Chondrocyte (in vitro differentiated cells): Measurements from ENCODE around the gene ANTXR1. TPM values are rescaled to one million over a fixed set of nuclear protein-coding genes. Genes with fewer than 3 reads are reported as not detected.

Source experiments
- DNase-seq: peaks from one replicate; pipeline ENCODE4 v3.0.0; 2021; ENCODE audit warnings: mixed read lengths, low spot score
- H3K27ac Mint-ChIP-seq: one replicate; pipeline ENCODE4 v1.8.0; 2021; ENCODE audit warnings: mild to moderate bottlenecking, moderate library complexity, mixed read lengths; ENCODE audit not compliant: unreplicated experiment
- H3K27me3 Mint-ChIP-seq: 2 replicates; pipeline ENCODE4 v1.8.0; 2021; ENCODE audit warnings: low read depth, mixed read lengths
- H3K36me3 Mint-ChIP-seq: 2 replicates; pipeline ENCODE4 v1.8.0; 2021; ENCODE audit warnings: low read depth, mixed read lengths
- H3K4me1 Mint-ChIP-seq: 2 replicates; pipeline ENCODE4 v1.8.0; 2021; ENCODE audit warnings: low read depth, mild to moderate bottlenecking, mixed read lengths
- H3K4me3 Mint-ChIP-seq: one replicate; pipeline ENCODE4 v1.8.0; 2021; ENCODE audit warnings: mild to moderate bottlenecking, moderate library complexity, mixed read lengths; ENCODE audit not compliant: unreplicated experiment
- H3K9me3 Mint-ChIP-seq: 2 replicates; pipeline ENCODE4 v1.8.0; 2021; ENCODE audit warnings: low read depth, mixed read lengths
- total RNA-seq: library from RNA; stranded (reverse); gene quantifications from 3 replicates; pipeline ENCODE4 v1.2.1, GENCODE V29; 2021
- TF ChIP-seq, protein P1 (sequence below): fragments of 200-600 bp; sonication (generic); IDR thresholded peaks from 2 replicates; pipeline ENCODE4 v1.5.0; 2021; ENCODE audit warnings: antibody characterized with exemption, mild to moderate bottlenecking, moderate library complexity

The ANTXR1 gene
- total RNA-seq, 1 donor from 2014 or later: 351 TPM

DNA sequence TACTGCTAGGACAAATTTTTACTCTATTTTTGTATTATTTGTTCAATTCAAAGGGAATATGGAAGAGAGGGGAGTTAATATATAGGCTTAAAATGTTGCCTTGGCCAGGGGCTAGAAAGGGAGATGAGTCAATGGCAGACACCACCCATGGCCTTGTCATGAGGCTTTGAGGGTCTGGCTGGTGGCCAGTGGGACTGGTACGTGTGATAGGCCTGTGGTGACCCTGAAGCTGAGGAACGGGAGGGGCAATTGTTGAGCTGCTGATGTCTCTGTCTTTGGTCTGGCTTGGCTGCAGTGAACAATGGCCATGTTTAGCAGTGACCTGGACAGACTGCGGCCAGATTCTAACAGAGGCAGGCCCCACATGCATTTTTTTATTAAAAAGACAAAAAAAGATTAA, 20.0 kb upstream of the ANTXR1 start:
- Mint-ChIP-seq H3K4me3 (no peak overlapping the region), H3K4me1 (peaks cover 24% of the 10 kb centered on the region), H3K27ac (no peak overlapping the region), H3K9me3 (no peaks in the 10 kb centered on the region), H3K36me3 (no peaks in the 10 kb centered on the region), H3K27me3 (no peaks in the 10 kb centered on the region)
- no peak for DNase-seq
- TF ChIP-seq, protein P1, sequence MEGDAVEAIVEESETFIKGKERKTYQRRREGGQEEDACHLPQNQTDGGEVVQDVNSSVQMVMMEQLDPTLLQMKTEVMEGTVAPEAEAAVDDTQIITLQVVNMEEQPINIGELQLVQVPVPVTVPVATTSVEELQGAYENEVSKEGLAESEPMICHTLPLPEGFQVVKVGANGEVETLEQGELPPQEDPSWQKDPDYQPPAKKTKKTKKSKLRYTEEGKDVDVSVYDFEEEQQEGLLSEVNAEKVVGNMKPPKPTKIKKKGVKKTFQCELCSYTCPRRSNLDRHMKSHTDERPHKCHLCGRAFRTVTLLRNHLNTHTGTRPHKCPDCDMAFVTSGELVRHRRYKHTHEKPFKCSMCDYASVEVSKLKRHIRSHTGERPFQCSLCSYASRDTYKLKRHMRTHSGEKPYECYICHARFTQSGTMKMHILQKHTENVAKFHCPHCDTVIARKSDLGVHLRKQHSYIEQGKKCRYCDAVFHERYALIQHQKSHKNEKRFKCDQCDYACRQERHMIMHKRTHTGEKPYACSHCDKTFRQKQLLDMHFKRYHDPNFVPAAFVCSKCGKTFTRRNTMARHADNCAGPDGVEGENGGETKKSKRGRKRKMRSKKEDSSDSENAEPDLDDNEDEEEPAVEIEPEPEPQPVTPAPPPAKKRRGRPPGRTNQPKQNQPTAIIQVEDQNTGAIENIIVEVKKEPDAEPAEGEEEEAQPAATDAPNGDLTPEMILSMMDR: no peak

DNA sequence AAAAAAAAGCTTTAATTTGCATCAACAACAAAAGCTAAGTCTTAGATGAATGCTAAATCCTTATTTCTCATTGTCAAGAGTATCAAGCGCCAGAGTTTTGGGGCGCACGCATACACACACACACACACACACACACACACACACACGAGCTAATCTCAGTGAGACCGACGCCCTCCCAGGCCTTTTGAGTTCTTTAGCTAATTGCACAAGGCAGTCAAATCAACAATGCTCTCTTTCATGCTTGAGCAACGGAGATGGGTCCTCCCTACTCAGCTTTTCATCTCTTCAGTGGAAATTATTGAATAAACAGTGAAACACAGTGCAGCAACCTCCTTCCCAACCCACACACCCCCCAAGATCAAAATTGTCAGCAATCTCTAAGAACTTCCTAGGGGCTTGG, 19.3 kb upstream of the ANTXR1 start:
- H3K9me3 Mint-ChIP-seq: no peaks in the 10 kb centered on the region
- no peak for DNase-seq
- H3K36me3 Mint-ChIP-seq: no peaks in the 10 kb centered on the region
- no peak overlapping the region for H3K27ac Mint-ChIP-seq
- peaks cover 30% of the 10 kb centered on the region for H3K4me1 Mint-ChIP-seq
- TF ChIP-seq, protein P1: no peak
- H3K27me3 Mint-ChIP-seq: no peaks in the 10 kb centered on the region
- no peak overlapping the region for H3K4me3 Mint-ChIP-seq

DNA sequence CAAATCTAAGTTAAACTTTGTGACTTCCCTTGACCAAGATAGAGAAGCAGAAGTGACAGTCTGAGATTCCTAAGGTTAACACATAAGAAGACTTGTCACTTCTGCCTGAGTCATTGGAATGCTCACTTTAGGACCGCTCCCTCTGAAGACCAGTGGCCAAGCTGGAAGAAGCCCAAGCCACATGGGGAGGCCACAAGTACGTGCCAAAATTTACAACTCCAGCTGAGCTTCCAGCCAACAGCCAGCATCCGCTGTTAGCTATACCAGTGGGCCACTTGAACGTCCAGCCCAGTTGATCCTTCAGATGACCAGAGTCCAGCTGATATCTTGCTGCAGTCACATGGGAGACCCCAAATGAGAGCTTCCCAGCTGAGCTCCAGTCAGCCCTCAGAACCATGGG, 18.1 kb upstream of the ANTXR1 start:
- peak overlapping the region; percentile 25 for H3K27ac Mint-ChIP-seq
- H3K4me1 Mint-ChIP-seq: peaks cover 38% of the 10 kb centered on the region
- TF ChIP-seq, protein P1: no peak
- no peaks in the 10 kb centered on the region for H3K27me3 Mint-ChIP-seq
- no peak overlapping the region for H3K4me3 Mint-ChIP-seq
- no peaks in the 10 kb centered on the region for H3K36me3 Mint-ChIP-seq
- no peaks in the 10 kb centered on the region for H3K9me3 Mint-ChIP-seq
- DNase-seq: no peak

DNA sequence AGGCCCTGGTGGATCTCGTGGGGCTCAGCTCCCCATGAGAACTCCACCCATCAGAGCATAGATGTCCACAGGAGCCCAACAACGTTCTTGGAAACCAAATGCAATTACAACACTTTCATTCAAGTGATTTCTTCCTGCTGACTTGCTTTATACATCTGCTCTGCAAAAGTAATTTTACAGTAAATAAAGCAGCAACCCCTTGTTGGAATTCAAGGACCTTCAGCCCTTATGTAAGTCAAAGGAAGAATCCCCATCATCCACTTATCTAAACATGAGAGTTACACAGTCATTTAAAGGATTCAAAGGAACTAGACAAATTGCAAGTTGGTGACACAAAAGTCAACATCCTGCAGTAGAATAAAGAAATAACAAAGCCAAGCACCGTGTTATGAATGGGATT, 17.1 kb upstream of the ANTXR1 start:
- DNase-seq: no peak
- peaks cover 38% of the 10 kb centered on the region for H3K4me1 Mint-ChIP-seq
- H3K27me3 Mint-ChIP-seq: no peaks in the 10 kb centered on the region
- TF ChIP-seq, protein P1: no peak
- H3K4me3 Mint-ChIP-seq: peak overlapping the region; percentile 35
- H3K36me3 Mint-ChIP-seq: no peaks in the 10 kb centered on the region
- H3K9me3 Mint-ChIP-seq: no peaks in the 10 kb centered on the region
- H3K27ac Mint-ChIP-seq: peak overlapping the region; percentile 84

DNA sequence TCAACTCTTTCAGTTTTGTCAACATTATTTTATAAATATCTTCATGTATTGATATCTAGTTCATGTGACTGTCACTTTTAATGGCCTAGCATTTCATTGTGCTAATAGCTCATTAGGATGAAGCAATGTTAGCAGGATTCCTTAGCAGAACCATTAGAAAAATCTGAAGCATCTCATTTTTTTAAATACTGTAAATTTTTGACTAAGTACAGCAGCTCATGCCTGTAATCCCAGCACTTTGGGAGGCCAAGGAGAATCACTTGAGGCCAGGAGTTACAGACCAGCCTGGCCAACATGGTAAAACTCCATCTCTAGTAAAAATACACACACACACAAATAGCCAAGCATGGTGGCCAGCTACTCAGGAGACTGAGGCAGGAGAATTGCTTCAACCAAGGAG, 15.6 kb upstream of the ANTXR1 start:
- no peaks in the 10 kb centered on the region for H3K27me3 Mint-ChIP-seq
- H3K4me3 Mint-ChIP-seq: no peak overlapping the region
- peaks cover 14% of the 10 kb centered on the region for H3K9me3 Mint-ChIP-seq
- TF ChIP-seq, protein P1: no peak
- DNase-seq: no peak
- peaks cover 38% of the 10 kb centered on the region for H3K4me1 Mint-ChIP-seq
- peaks cover 6% of the 10 kb centered on the region for H3K36me3 Mint-ChIP-seq
- no peak overlapping the region for H3K27ac Mint-ChIP-seq
